Endothelial cell (in vitro differentiated cells): ENCODE results near the gene RABEP1. TPM values are rescaled to one million over a fixed set of nuclear protein-coding genes. Genes with fewer than 3 reads are reported as not detected.

Experiments
- DNase-seq: peaks from one replicate; pipeline ENCODE4 v3.0.0; 2021; ENCODE audit warnings: low spot score
- H3K27ac Mint-ChIP-seq: one replicate; pipeline ENCODE4 v1.8.0; 2021; ENCODE audit warnings: mixed read lengths, inconsistent platforms; ENCODE audit not compliant: unreplicated experiment
- H3K27me3 Mint-ChIP-seq: one replicate; pipeline ENCODE4 v1.8.0; 2021; ENCODE audit warnings: mild to moderate bottlenecking, moderate library complexity, mixed read lengths, inconsistent platforms; ENCODE audit not compliant: unreplicated experiment
- H3K36me3 Mint-ChIP-seq: one replicate; pipeline ENCODE4 v1.8.0; 2021; ENCODE audit warnings: mild to moderate bottlenecking, low read depth, mixed read lengths, inconsistent platforms; ENCODE audit not compliant: unreplicated experiment
- H3K4me1 Mint-ChIP-seq: one replicate; pipeline ENCODE4 v1.8.0; 2021; ENCODE audit warnings: mild to moderate bottlenecking, mixed read lengths, inconsistent platforms; ENCODE audit not compliant: unreplicated experiment
- H3K4me3 Mint-ChIP-seq: one replicate; pipeline ENCODE4 v1.8.0; 2021; ENCODE audit warnings: mild to moderate bottlenecking, mixed read lengths, inconsistent platforms; ENCODE audit not compliant: unreplicated experiment
- H3K9me3 Mint-ChIP-seq: one replicate; pipeline ENCODE4 v1.8.0; 2021; ENCODE audit warnings: mixed read lengths, inconsistent platforms; ENCODE audit not compliant: unreplicated experiment
- total RNA-seq: library from RNA; stranded (reverse); fragmentation: NEBNext Ultra II Directional; extraction: Animal tissue kit (Norgen Biotek cat#: 25700); gene quantifications from one replicate; pipeline ENCODE4 v1.2.1, GENCODE V29; 2021; ENCODE audit not compliant: unreplicated experiment
- TF ChIP-seq, protein P1 (sequence below): fragments of 200-600 bp; sonication (generic); IDR thresholded peaks from one replicate; pipeline ENCODE4 v1.5.0; 2021; ENCODE audit warnings: antibody characterized with exemption; ENCODE audit not compliant: unreplicated experiment

RABEP1 gene
- total RNA-seq, 1 donor from 2014 or later, result 64.8 TPM

DNA sequence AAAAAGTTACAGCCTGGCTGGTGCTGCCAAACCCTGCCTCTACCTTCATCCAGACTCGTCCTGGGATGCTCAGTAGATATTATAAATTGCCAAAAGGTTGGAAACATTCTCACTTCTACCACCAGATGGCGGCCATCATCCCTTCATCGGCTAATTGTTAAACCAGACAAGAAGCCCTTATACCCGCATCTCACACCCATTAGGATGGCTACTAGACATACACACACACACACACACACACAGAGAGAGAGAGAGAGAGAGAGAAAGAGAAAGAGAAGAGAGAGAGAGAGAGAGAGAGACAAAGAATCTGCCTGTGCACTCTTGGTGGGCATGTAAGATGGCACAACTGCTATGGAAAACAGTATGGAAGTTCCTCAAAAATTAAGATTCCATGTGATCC lies 32.5 kb upstream of the RABEP1 start:
- Mint-ChIP-seq H3K4me1 (peaks cover 22% of the 10 kb centered on the region), H3K4me3 (no peak overlapping the region), H3K36me3 (no peaks in the 10 kb centered on the region), H3K9me3 (no peaks in the 10 kb centered on the region), H3K27me3 (peaks cover 1% of the 10 kb centered on the region), H3K27ac (peak overlapping the region; percentile 8)
- TF ChIP-seq, protein P1, sequence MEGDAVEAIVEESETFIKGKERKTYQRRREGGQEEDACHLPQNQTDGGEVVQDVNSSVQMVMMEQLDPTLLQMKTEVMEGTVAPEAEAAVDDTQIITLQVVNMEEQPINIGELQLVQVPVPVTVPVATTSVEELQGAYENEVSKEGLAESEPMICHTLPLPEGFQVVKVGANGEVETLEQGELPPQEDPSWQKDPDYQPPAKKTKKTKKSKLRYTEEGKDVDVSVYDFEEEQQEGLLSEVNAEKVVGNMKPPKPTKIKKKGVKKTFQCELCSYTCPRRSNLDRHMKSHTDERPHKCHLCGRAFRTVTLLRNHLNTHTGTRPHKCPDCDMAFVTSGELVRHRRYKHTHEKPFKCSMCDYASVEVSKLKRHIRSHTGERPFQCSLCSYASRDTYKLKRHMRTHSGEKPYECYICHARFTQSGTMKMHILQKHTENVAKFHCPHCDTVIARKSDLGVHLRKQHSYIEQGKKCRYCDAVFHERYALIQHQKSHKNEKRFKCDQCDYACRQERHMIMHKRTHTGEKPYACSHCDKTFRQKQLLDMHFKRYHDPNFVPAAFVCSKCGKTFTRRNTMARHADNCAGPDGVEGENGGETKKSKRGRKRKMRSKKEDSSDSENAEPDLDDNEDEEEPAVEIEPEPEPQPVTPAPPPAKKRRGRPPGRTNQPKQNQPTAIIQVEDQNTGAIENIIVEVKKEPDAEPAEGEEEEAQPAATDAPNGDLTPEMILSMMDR, result peak; percentile 57
- DNase-seq, result peak; percentile 57

GRCh38 chr17:5254414-5254813 lies 27.7 kb upstream of the RABEP1 start:
- no peak overlapping the region for H3K4me3 Mint-ChIP-seq
- no peak overlapping the region for H3K27ac Mint-ChIP-seq
- peaks cover 15% of the 10 kb centered on the region for H3K4me1 Mint-ChIP-seq
- no peaks in the 10 kb centered on the region for H3K9me3 Mint-ChIP-seq
- DNase-seq, result no peak
- TF ChIP-seq, protein P1, result no peak
- no peaks in the 10 kb centered on the region for H3K27me3 Mint-ChIP-seq
- H3K36me3 Mint-ChIP-seq, result no peaks in the 10 kb centered on the region

GRCh38 chr17:5254903-5255521 lies 27.1 kb upstream of the RABEP1 start:
- peaks cover 10% of the 10 kb centered on the region for H3K4me1 Mint-ChIP-seq
- TF ChIP-seq, protein P1, result no peak
- H3K36me3 Mint-ChIP-seq, result no peaks in the 10 kb centered on the region
- H3K9me3 Mint-ChIP-seq, result no peaks in the 10 kb centered on the region
- no peak overlapping the region for H3K4me3 Mint-ChIP-seq
- H3K27ac Mint-ChIP-seq, result no peak overlapping the region
- no peak for DNase-seq
- H3K27me3 Mint-ChIP-seq, result no peaks in the 10 kb centered on the region

DNA sequence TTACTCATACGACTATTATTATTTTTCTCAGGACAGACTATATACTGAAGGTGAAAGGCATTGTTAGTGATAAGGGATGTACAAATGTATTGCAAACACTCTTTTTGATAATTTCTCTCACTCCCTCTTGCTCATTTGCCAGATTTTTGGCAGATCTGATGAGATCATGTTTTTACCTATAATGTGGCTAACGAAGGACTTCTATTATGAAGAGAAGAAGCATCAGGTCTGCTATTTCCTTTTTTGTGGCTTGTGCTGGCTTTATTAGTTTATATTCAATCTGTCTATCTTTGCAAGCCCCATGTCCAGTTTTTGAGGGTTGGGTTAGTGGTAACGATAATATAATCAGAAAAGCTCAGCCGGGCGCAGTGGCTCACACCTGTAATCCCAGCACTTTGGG lies 25.0 kb upstream of the RABEP1 start:
- Mint-ChIP-seq H3K9me3 (no peaks in the 10 kb centered on the region), H3K4me1 (peaks cover 10% of the 10 kb centered on the region), H3K27me3 (no peaks in the 10 kb centered on the region), H3K4me3 (no peak overlapping the region), H3K36me3 (no peaks in the 10 kb centered on the region), H3K27ac (no peak overlapping the region)
- DNase-seq, result no peak
- TF ChIP-seq, protein P1, result no peak

- Mint-ChIP-seq H3K4me3 (no peak overlapping the region), H3K4me1 (no peaks in the 10 kb centered on the region), H3K27ac (no peak overlapping the region), H3K9me3 (no peaks in the 10 kb centered on the region), H3K27me3 (no peaks in the 10 kb centered on the region), H3K36me3 (no peaks in the 10 kb centered on the region)
- DNase-seq, result no peak
- TF ChIP-seq, protein P1, result no peak
These were observed 21.5 kb upstream of the RABEP1 start for GRCh38 chr17:5260542-5260941.
